Parathyroid adenoma (tissue), 2 donors: ENCODE measurements around the gene CD9.
A peak's percentile ranks its signal among the peaks of the same experiment; 100 is the strongest.

Experiments
- H2AFZ ChIP-seq: fragments of 300-600 bp; sonication (generic); one replicate; pipeline ENCODE4 v1.7.0; 2017; ENCODE audit warnings: antibody characterized with exemption, mild to moderate bottlenecking
- H3K27ac ChIP-seq: fragments of 300-600 bp; sonication (generic); one replicate; pipeline ENCODE4 v1.7.0; 2017
- H3K27me3 ChIP-seq: fragments of 300-600 bp; sonication (generic); one replicate; pipeline ENCODE4 v1.7.0; 2017; ENCODE audit warnings: low read length; ENCODE audit not compliant: control insufficient read depth, insufficient read depth
- H3K36me3 ChIP-seq: fragments of 300-600 bp; sonication (generic); one replicate; pipeline ENCODE4 v1.7.0; 2017; ENCODE audit warnings: low read length; ENCODE audit not compliant: control insufficient read depth, insufficient read depth
- H3K4me1 ChIP-seq: fragments of 300-600 bp; sonication (generic); one replicate; pipeline ENCODE4 v1.7.0; 2017; ENCODE audit warnings: control low read depth
- H3K4me2 ChIP-seq: fragments of 300-600 bp; sonication (generic); one replicate; pipeline ENCODE4 v1.7.0; 2017; ENCODE audit warnings: low read length
- H3K4me3 ChIP-seq: fragments of 300-600 bp; sonication (generic); one replicate; pipeline ENCODE4 v1.7.0; 2017; ENCODE audit warnings: low read depth, low read length
- H3K79me2 ChIP-seq: fragments of 300-600 bp; sonication (generic); one replicate; pipeline ENCODE4 v1.7.0; 2017; ENCODE audit warnings: control low read depth
- H3K9ac ChIP-seq: fragments of 300-600 bp; sonication (generic); one replicate; pipeline ENCODE4 v1.7.0; 2017; ENCODE audit warnings: mild to moderate bottlenecking
- H3K9me3 ChIP-seq: fragments of 300-600 bp; sonication (generic); one replicate; pipeline ENCODE4 v1.7.0; 2017; ENCODE audit warnings: low read length; ENCODE audit not compliant: control insufficient read depth
- CTCF ChIP-seq: fragments of 300-600 bp; sonication (generic); IDR thresholded peaks from one replicate; pipeline ENCODE4 v1.7.0; 2017; ENCODE audit warnings: antibody characterized with exemption, mild to moderate bottlenecking
- donor health status: primary hyperparathyroidism.

Gene CD9

GRCh38 chr12:6200256-6201212 is at the start of gene CD9:
CD9 (plus strand) TSS chr12:6200400; CDS start chr12:6200500, 100 bp downstream.
- Histone ChIP-seq H3K4me3 (peak within 1 kb of the TSS; percentile 99), H3K4me1 (peaks cover 53% of the 10 kb centered on the region), H3K36me3 (no peaks in the 10 kb centered on the region), H3K79me2 (peaks cover 47% of the 10 kb centered on the region), H2AFZ (peak within 1 kb of the TSS; percentile 91), H3K27me3 (no peaks in the 10 kb centered on the region), H3K4me2 (peak within 1 kb of the TSS; percentile 90), H3K9me3 (no peaks in the 10 kb centered on the region), H3K9ac (peak within 1 kb of the TSS; percentile 100), H3K27ac (peak within 1 kb of the TSS; percentile 99)
- TF ChIP-seq CTCF, result peak; percentile 3

- Histone ChIP-seq H3K27me3 (no peaks in the 10 kb centered on the region), H3K27ac (peak overlapping the region; percentile 82), H3K4me2 (peak overlapping the region; percentile 31), H2AFZ (peak overlapping the region; percentile 80), H3K4me1 (no peaks in the 10 kb centered on the region), H3K9me3 (no peaks in the 10 kb centered on the region), H3K79me2 (no peaks in the 10 kb centered on the region), H3K36me3 (no peaks in the 10 kb centered on the region), H3K9ac (no peak overlapping the region), H3K4me3 (no peak overlapping the region)
- TF ChIP-seq CTCF, result no peak
These were observed 45.3 kb upstream of the CD9 start for GRCh38 chr12:6154730-6155459.

GRCh38 chr12:6157482-6157881 is 42.7 kb upstream of the CD9 start:
- H3K79me2 ChIP-seq, result no peaks in the 10 kb centered on the region
- H3K36me3 ChIP-seq, result no peaks in the 10 kb centered on the region
- H3K9ac ChIP-seq, result no peak overlapping the region
- H3K4me2 ChIP-seq, result no peak overlapping the region
- no peaks in the 10 kb centered on the region for H3K27me3 ChIP-seq
- no peak overlapping the region for H3K27ac ChIP-seq
- no peaks in the 10 kb centered on the region for H3K4me1 ChIP-seq
- H2AFZ ChIP-seq, result no peak overlapping the region
- no peaks in the 10 kb centered on the region for H3K9me3 ChIP-seq
- no peak overlapping the region for H3K4me3 ChIP-seq
- no peak for TF ChIP-seq CTCF

GRCh38 chr12:6158255-6158654 is 41.9 kb upstream of the CD9 start:
- Histone ChIP-seq H3K36me3 (no peaks in the 10 kb centered on the region), H3K27ac (peak overlapping the region; percentile 11), H2AFZ (no peak overlapping the region), H3K27me3 (no peaks in the 10 kb centered on the region), H3K4me1 (no peaks in the 10 kb centered on the region), H3K4me3 (no peak overlapping the region), H3K4me2 (no peak overlapping the region), H3K9ac (no peak overlapping the region), H3K79me2 (no peaks in the 10 kb centered on the region), H3K9me3 (no peaks in the 10 kb centered on the region)
- no peak for TF ChIP-seq CTCF
